ENCODE measurements around the gene ZC3H7A. TPM values are rescaled to one million over a fixed set of nuclear protein-coding genes. Genes with fewer than 3 reads are reported as not detected.
A peak's percentile ranks its signal among the peaks of the same experiment; 100 is the strongest.

Gene ZC3H7A
- total and polyA plus RNA-seq, 9 of the 15 experiments (the other 6 are each of a cell fraction or from before 2014, with no cell fraction given), result 19.8 to 49.1 (median 28.2) TPM

DNA sequence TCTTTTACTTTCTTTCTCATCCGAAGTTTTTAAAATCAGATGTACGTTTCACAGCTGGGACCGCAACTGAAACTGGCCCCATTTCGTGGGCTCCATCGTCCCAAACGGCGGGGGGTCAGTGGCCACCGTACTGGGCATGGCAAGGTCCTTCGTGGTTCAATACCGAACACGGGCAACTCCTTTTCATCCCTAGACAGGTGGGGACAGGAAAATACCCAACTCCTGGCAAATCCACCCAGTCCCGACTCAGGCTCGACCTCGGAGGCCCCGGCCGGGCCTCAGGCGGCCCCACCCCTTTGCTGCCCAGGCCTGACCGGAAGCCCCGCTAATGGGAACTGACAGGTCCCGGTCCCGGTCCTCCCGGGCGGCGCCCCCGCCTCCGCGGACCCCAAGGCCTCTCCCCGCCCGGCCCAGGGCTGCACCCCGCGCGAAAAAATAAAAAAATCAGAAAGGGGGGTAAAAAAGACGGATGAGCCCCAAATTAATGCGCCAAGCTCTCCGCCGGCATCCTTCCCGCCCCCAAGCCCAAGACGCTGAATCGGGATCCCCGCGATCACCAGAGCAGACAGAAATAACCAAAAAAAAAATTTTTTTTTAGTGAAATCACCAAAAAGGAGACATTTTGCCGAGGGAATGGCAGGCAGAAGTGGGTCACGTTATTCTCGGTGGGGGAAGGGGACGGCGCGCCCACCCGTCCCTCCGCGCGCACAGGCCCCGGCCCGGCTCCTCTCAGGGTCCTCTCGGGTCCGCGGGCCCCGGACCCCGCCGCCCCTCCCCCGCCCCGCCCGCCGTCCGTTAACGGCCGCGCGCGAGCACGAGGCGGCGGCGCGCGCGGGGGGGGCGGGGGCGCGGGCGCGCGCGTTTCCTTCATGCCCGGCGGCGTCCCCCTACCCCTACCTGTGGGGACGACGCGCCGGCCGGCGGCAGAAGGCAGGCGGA is 562 bp downstream of the ZC3H7A start (continued):
- TF ChIP-seq PATZ1 (CRISPR knock-in tag; IDR thresholded peaks at IDR 0.05; ENCODE audit: borderline replicate concordance), result no peak
- TF ChIP-seq ZHX1 (conservative IDR thresholded peaks at IDR 0.05; ENCODE audit: low read length), result no peak
- 0 out of 2 replicates have a peak, but pooled peaks have one; percentile 49 for TF ChIP-seq RBM14 (IDR thresholded peaks at IDR 0.05; ENCODE audit: borderline replicate concordance, insufficient read depth, low read depth, low read length)
- no peak for TF ChIP-seq ILK (tag; IDR thresholded peaks at IDR 0.05; ENCODE audit: borderline replicate concordance, low read depth)
- TF ChIP-seq HCFC1 (IDR thresholded peaks at IDR 0.05; ENCODE audit: low read depth, low read length), result peak; percentile 36; the same call in 1 of the 2 replicates
- TF ChIP-seq CBX2 (IDR thresholded peaks at IDR 0.05; ENCODE audit: insufficient read depth, low read length, poor library complexity, severe bottlenecking), result no peak
- TF ChIP-seq PHF8 (IDR thresholded peaks at IDR 0.05; ENCODE audit: borderline replicate concordance, low read length), result peak; percentile 72; the same call in 1 of the 2 replicates
- TF ChIP-seq NFRKB (IDR thresholded peaks at IDR 0.05; ENCODE audit: low read depth), result 0 out of 2 replicates have a peak, but pooled peaks have one; percentile 41
- TF ChIP-seq PHF21A (IDR thresholded peaks at IDR 0.05; ENCODE audit: borderline replicate concordance, low read depth), result no peak
- TF ChIP-seq ZNF561 (CRISPR knock-in tag; conservative IDR thresholded peaks at IDR 0.05), result no peak
- TF ChIP-seq, protein P1, sequence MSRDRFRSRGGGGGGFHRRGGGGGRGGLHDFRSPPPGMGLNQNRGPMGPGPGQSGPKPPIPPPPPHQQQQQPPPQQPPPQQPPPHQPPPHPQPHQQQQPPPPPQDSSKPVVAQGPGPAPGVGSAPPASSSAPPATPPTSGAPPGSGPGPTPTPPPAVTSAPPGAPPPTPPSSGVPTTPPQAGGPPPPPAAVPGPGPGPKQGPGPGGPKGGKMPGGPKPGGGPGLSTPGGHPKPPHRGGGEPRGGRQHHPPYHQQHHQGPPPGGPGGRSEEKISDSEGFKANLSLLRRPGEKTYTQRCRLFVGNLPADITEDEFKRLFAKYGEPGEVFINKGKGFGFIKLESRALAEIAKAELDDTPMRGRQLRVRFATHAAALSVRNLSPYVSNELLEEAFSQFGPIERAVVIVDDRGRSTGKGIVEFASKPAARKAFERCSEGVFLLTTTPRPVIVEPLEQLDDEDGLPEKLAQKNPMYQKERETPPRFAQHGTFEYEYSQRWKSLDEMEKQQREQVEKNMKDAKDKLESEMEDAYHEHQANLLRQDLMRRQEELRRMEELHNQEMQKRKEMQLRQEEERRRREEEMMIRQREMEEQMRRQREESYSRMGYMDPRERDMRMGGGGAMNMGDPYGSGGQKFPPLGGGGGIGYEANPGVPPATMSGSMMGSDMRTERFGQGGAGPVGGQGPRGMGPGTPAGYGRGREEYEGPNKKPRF (IDR thresholded peaks at IDR 0.05; ENCODE audit: low read depth, low read length), result no peak
- no peak for TF ChIP-seq TEAD4 (IDR thresholded peaks at IDR 0.05; ENCODE audit: low read length)
- TF ChIP-seq TEAD4 (CRISPR knock-in tag; IDR thresholded peaks at IDR 0.05; ENCODE audit: borderline replicate concordance), result no peak
- no peak for TF ChIP-seq RBM39 (optimal IDR thresholded peaks at IDR 0.05; ENCODE audit: low read depth, low read length)
- no peak for TF ChIP-seq HDAC8 (tag; IDR thresholded peaks at IDR 0.05)
